Activated T-cell treated with anti-CD3 and anti-CD28 coated beads, Interleukin-2, amount 50 U/mL, for 72 hours (primary cell): ENCODE results near the gene CACTIN. TPM values are rescaled to one million over a fixed set of nuclear protein-coding genes. Genes with fewer than 3 reads are reported as not detected.

Source experiments
- ATAC-seq, 2 donors: fragments of 150-1000 bp; cut with Tn5 transposase; replicated peaks in 1 of 2; 2 replicates each; pipeline ENCODE4 v1.10.0; 2021; ENCODE audit warnings: moderate library complexity in 2 of 2, mild to moderate bottlenecking in 1 of 2
- DNase-seq, 2 donors: peaks; one replicate each; pipeline ENCODE4 v3.0.0; 2021 to 2022; ENCODE audit warnings: mixed read lengths in 1 of 2
- H3K27ac Mint-ChIP-seq: one replicate; pipeline ENCODE4 v1.8.0; 2022; ENCODE audit warnings: mild to moderate bottlenecking, moderate library complexity, mixed read lengths
- H3K27me3 Mint-ChIP-seq: one replicate; pipeline ENCODE4 v1.8.0; 2022; ENCODE audit warnings: low read depth, mixed read lengths
- H3K36me3 Mint-ChIP-seq, 2 donors: one replicate each; pipeline ENCODE4 v1.8.0; 2022; ENCODE audit warnings: mixed read lengths in 2 of 2, mild to moderate bottlenecking in 1 of 2; ENCODE audit not compliant: insufficient read depth in 2 of 2
- H3K4me1 Mint-ChIP-seq: one replicate; pipeline ENCODE4 v1.8.0; 2022; ENCODE audit warnings: low read depth, mixed read lengths
- H3K4me3 Mint-ChIP-seq, 2 donors: one replicate each; pipeline ENCODE4 v1.8.0; 2022; ENCODE audit warnings: mild to moderate bottlenecking in 2 of 2, mixed read lengths in 2 of 2, moderate library complexity in 2 of 2
- H3K9me3 Mint-ChIP-seq, 2 donors: one replicate each; pipeline ENCODE4 v1.8.0; 2022; ENCODE audit warnings: mixed read lengths in 2 of 2
- total RNA-seq, 2 donors: library from RNA; stranded (reverse); gene quantifications; one replicate each; pipeline ENCODE4 v1.2.3, GENCODE V29; 2022

Gene CACTIN
- total RNA-seq, 2 donors from 2014 or later, result 24.4 to 31.2 TPM

DNA sequence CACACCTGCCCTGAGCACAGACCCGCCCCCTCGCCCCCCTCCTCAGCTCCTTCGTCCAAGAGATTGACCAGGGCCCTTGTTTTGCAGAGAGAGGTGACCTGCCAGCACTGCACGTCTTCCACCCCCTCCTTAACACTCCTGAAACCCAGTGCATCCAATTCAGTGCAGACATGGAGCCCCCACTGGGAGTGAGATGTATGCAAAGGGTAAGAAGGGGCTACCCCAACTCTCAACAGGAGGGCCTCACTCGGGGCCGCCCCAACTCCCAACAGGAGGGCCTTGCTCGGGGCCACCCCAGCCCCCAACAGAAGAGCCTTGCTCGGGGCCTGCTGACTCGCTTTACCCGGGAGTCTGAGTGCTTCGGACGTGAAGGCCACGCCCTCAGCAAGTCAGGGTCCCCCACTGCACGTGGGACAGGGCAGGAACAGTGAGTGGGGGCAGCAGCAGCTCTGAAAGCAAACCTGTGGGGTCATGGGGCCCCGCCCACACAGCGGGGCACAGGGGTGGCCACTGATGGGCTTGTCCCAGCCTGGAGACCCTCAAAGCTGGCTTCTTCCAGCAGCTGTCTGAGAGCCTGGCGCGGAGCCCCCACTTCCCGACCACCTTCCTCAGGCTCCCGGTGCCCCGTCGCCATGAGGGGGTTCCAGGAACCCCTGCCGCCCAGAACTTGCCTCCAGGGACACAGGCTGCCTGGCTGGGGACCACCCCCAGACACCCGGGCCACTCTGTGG lies 5.6 kb downstream of the CACTIN start:
- Mint-ChIP-seq H3K9me3 (no peaks in the 10 kb centered on the region), H3K27me3 (no peaks in the 10 kb centered on the region), H3K36me3 (peaks cover 2 to 6% of the 10 kb centered on the region in 2 donors), H3K4me1 (peaks cover 32% of the 10 kb centered on the region), H3K4me3 (no peak overlapping the region), H3K27ac (no peak overlapping the region)
- DNase-seq, result no peak
- ATAC-seq, result no peak

- Mint-ChIP-seq H3K4me1 (peaks cover 25% of the 10 kb centered on the region), H3K27me3 (no peaks in the 10 kb centered on the region), H3K9me3 (no peaks in the 10 kb centered on the region), H3K4me3 (no peak overlapping the region), H3K27ac (no peak overlapping the region), H3K36me3 (peaks cover 2 to 6% of the 10 kb centered on the region in 2 donors)
- DNase-seq, result no peak
- no peak for ATAC-seq
These were observed 6.3 kb downstream of the CACTIN start for GRCh38 chr19:3620145-3620816.

DNA sequence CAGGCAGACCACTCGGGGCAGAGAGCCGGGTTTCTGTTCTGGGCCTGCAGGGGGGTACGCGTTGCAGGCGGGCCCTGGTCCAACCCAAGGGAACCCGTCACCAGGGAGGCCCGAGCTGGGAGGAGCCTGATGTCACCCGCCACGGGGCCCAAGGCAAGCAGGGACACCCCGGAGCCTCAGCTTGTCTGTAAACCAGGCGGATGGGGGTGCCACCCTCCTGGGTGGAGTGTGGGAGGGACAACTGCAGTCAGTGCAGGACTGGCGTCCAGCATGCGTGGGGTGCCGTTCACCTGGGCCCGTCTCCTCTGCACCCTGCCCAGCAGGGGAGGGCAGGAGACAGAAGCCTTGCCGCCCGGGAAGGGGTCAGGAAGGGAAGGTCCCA lies 7.0 kb downstream of the CACTIN start:
- ATAC-seq (no peak), DNase-seq (no peak)
- peaks cover 2 to 6% of the 10 kb centered on the region in 2 donors for H3K36me3 Mint-ChIP-seq
- H3K9me3 Mint-ChIP-seq, result no peaks in the 10 kb centered on the region
- H3K4me1 Mint-ChIP-seq, result peaks cover 18% of the 10 kb centered on the region
- no peaks in the 10 kb centered on the region for H3K27me3 Mint-ChIP-seq
- H3K4me3 Mint-ChIP-seq, result no peak overlapping the region
- H3K27ac Mint-ChIP-seq, result no peak overlapping the region

GRCh38 chr19:3618811-3619630 lies 7.6 kb downstream of the CACTIN start:
- no peak for ATAC-seq
- DNase-seq, result no peak
- H3K36me3 Mint-ChIP-seq, result peaks cover 2 to 6% of the 10 kb centered on the region in 2 donors
- no peak overlapping the region for H3K27ac Mint-ChIP-seq
- peaks cover 12% of the 10 kb centered on the region for H3K4me1 Mint-ChIP-seq
- H3K27me3 Mint-ChIP-seq, result no peaks in the 10 kb centered on the region
- H3K4me3 Mint-ChIP-seq, result no peak overlapping the region
- H3K9me3 Mint-ChIP-seq, result no peaks in the 10 kb centered on the region

DNA sequence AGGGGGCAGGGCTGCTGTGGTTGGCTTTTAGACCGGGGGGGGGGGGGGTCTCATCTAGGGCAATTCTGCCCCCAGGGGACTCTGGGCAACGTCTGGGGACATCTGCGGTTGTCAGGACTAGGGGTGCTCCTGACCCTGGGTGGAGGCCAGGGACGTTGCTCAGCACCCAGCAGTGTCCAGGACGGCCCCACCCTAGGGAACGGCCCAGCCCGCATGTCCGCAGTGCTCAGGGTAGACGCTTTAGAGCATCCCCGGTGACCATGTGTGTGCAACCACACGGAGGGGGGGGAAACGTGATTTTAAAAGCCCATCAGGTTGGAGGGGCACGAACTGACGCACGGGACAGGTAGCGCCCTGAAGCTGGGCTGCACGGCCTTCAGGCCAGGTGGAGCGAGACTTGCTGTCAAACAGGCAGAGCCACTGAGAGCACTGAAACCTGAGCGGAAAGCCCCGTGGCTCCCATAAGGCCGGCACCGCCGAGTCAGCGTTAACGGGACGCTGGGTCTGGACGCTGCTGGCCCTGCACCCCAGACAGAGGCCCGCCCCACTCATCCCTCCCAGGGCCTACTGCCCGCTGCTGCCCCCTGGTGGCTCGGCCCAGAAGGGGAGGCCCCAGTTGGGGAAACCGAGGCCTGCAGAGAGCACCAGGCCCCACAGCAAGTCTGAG lies 8.3 kb downstream of the CACTIN start:
- peak; percentile 63 to 71 for DNase-seq
- ATAC-seq, result peak; percentile 57 to 62
- peaks cover 2 to 6% of the 10 kb centered on the region in 2 donors for H3K36me3 Mint-ChIP-seq
- H3K4me3 Mint-ChIP-seq, result no peak overlapping the region
- no peaks in the 10 kb centered on the region for H3K9me3 Mint-ChIP-seq
- H3K27me3 Mint-ChIP-seq, result no peaks in the 10 kb centered on the region
- no peak overlapping the region for H3K27ac Mint-ChIP-seq
- H3K4me1 Mint-ChIP-seq, result peaks cover 11% of the 10 kb centered on the region

DNA sequence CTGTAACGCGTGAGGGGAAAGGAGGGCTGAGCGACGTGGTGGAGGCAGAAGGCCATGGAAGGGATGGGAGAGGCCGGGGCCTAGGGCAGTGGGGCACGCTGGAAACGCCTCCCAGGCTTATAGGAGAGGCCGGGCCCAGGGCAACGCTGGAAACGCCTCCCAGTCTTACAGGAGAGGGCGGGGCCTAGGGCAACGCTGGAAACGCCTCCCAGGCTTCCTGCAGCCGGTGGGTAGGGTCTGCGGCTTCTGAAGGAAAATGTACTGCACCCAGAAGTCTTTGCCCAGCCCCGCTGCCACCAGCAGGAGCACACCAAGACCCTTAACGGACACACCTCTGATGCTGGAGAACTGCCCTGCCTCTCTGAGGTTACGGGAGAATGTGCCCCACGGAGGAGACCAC lies 9.1 kb downstream of the CACTIN start:
- peaks cover 11% of the 10 kb centered on the region for H3K4me1 Mint-ChIP-seq
- H3K27ac Mint-ChIP-seq, result no peak overlapping the region
- ATAC-seq (no peak), DNase-seq (no peak)
- no peaks in the 10 kb centered on the region for H3K27me3 Mint-ChIP-seq
- no peaks in the 10 kb centered on the region for H3K9me3 Mint-ChIP-seq
- H3K36me3 Mint-ChIP-seq, result peaks cover 2 to 3% of the 10 kb centered on the region in 2 donors
- peak overlapping the region in 1 of 2 donors; percentile 29 for H3K4me3 Mint-ChIP-seq

DNA sequence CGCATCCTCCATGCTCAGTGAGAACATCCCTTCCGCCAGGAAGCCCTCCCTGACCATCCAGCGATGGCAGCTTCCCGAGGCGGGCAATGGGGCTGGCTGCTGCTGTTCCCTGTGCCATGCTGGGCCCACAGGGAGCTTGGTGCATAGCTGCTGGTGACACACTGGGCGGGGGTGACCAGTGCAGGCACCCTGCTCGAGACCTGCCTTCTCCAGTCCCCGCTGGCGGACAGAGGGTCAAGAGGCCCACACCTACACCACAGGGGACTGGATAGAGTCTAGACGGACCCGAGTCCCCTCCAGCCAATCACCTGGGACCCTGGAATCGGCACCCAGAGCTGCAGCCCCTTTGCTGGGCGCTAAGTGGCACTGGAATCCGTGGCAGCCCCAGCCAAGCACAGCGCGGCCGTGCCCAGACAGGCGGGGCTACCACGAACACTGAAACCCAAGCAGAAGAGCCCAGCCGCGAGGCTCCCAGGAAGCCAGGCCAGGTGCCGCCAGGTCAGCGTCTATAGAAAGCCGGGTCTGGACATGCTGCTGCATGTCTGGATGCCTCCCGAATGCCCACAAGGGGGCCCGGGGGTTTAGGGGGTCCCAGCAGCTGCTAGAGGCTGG lies 11.0 kb downstream of the CACTIN start:
- ATAC-seq, result no peak
- Mint-ChIP-seq H3K36me3 (peaks cover 0 to 6% of the 10 kb centered on the region in 2 donors), H3K27me3 (no peaks in the 10 kb centered on the region), H3K4me1 (peaks cover 11% of the 10 kb centered on the region), H3K4me3 (no peak overlapping the region), H3K9me3 (no peaks in the 10 kb centered on the region), H3K27ac (no peak overlapping the region)
- no peak for DNase-seq

DNA sequence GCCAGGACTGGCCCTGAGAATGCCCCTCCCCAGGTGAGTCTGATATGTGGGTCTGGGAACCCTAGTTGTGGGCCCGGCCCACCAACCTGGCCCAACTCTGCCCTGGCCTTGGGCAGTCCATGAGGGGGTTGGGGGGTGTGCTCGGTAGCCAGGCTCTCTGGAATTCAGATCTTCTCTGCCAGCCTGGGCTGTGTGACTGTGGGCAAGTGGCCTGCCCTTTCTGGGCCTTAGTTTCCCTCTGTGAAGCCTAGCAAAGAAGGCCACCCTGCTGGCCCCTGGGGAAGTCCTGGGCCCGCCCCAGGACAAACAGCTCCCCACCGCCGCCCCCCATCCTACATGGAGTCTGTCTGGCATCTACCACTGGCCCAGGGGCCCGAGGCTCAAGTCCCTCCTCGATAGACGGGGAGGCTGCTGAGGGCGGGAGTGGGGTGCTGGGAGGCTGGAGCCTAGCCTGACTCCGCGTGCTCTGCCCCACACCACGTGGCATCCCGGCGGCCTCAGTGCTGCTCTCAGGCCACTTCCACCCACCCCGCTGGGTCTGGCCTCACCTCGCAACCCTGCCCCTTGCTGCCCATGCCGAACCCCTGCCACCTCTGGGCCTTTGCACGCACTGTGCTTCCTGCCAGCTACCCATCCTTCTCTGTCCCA lies 11.6 kb downstream of the CACTIN start:
- Mint-ChIP-seq H3K36me3 (peaks cover 0 to 6% of the 10 kb centered on the region in 2 donors), H3K27ac (no peak overlapping the region), H3K4me1 (peaks cover 11% of the 10 kb centered on the region), H3K27me3 (no peaks in the 10 kb centered on the region), H3K4me3 (no peak overlapping the region), H3K9me3 (no peaks in the 10 kb centered on the region)
- no peak for DNase-seq
- ATAC-seq, result no peak

- H3K4me1 Mint-ChIP-seq, result peaks cover 11% of the 10 kb centered on the region
- ATAC-seq, result no peak
- H3K36me3 Mint-ChIP-seq, result peaks cover 0 to 6% of the 10 kb centered on the region in 2 donors
- H3K27ac Mint-ChIP-seq, result no peak overlapping the region
- DNase-seq, result no peak
- H3K4me3 Mint-ChIP-seq, result no peak overlapping the region
- no peaks in the 10 kb centered on the region for H3K27me3 Mint-ChIP-seq
- H3K9me3 Mint-ChIP-seq, result no peaks in the 10 kb centered on the region
These were observed 12.6 kb downstream of the CACTIN start for GRCh38 chr19:3613818-3614661.

GRCh38 chr19:3612901-3613741 lies 13.5 kb downstream of the CACTIN start:
- peaks cover 0 to 7% of the 10 kb centered on the region in 2 donors for H3K36me3 Mint-ChIP-seq
- DNase-seq, result no peak
- no peak overlapping the region for H3K4me3 Mint-ChIP-seq
- ATAC-seq, result no peak
- no peak overlapping the region for H3K27ac Mint-ChIP-seq
- H3K9me3 Mint-ChIP-seq, result no peaks in the 10 kb centered on the region
- H3K27me3 Mint-ChIP-seq, result peaks cover 2% of the 10 kb centered on the region
- H3K4me1 Mint-ChIP-seq, result peaks cover 13% of the 10 kb centered on the region

GRCh38 chr19:3612330-3612729 lies 14.3 kb downstream of the CACTIN start:
- Mint-ChIP-seq H3K27me3 (peaks cover 6% of the 10 kb centered on the region), H3K4me3 (no peak overlapping the region), H3K9me3 (no peaks in the 10 kb centered on the region), H3K27ac (no peak overlapping the region), H3K36me3 (peaks cover 0 to 7% of the 10 kb centered on the region in 2 donors), H3K4me1 (peaks cover 10% of the 10 kb centered on the region)
- DNase-seq (no peak), ATAC-seq (no peak)
